DOHH2 (cell line): Measurements from ENCODE around the gene MYOF.

Experiments
- CTCF ChIP-seq: fragments of 200-600 bp; sonication (generic); IDR thresholded peaks from one replicate; pipeline ENCODE4 v1.5.1; 2014; ENCODE audit warnings: antibody characterized with exemption, mild to moderate bottlenecking, low read depth, low read length; ENCODE audit not compliant: poor library complexity, severe bottlenecking
- EZH2phosphoT487 ChIP-seq: fragments of 200-600 bp; sonication (generic); IDR thresholded peaks from 2 replicates; pipeline ENCODE4 v1.6.1; 2017; ENCODE audit warnings: borderline replicate concordance, mild to moderate bottlenecking, antibody characterized with exemption, low read length, moderate library complexity, mixed read lengths

GRCh38 chr10:93272884-93273675 lies 209.1 kb downstream of the MYOF start:
- TF ChIP-seq CTCF (no peak), EZH2phosphoT487 (no peak)
